Erythroblast (primary cell): ENCODE data around the gene GATD1.

Experiments used
- GATA1 ChIP-seq: IDR thresholded peaks from 2 replicates; pipeline ENCODE4 v1.6.1; 2011; ENCODE audit warnings: low read depth, mild to moderate bottlenecking, control low read depth, low read length, moderate library complexity
- POLR2A ChIP-seq: IDR thresholded peaks from 2 replicates; pipeline ENCODE4 v1.6.1; 2011; ENCODE audit warnings: mild to moderate bottlenecking, low read length

GRCh38 chr11:821512-822371, 44.5 kb upstream of the GATD1 start:
- TF ChIP-seq POLR2A = no peak
- no peak for TF ChIP-seq GATA1
